Measurements from ENCODE around the gene ZBTB7C. TPM values are rescaled to one million over a fixed set of nuclear protein-coding genes. Genes with fewer than 3 reads are reported as not detected.

ZBTB7C gene
- total RNA-seq, 4 donors from 2014 or later: 38.2 to 92.3 (median 52.4) TPM

- 78 to 87% methylated on average over 1 to 3 of the region's 17 CpGs for WGBS, 2 donors
- no peak overlapping the region for H3K4me3 ChIP-seq
- no peaks in the 10 kb centered on the region for H3K27me3 ChIP-seq
- peaks cover 10 to 83% (median 16%) of the 10 kb centered on the region in 3 donors for H3K36me3 ChIP-seq
- intact Hi-C loops (cut with DNase I): loop anchor here (10.0 kb wide), 2 partner anchors 305 to 405 kb away; no protein-coding TSS in a partner anchor
- H3K27ac ChIP-seq: no peak overlapping the region
- no peak for TF ChIP-seq CTCF (IDR thresholded peaks at IDR 0.05)
- H3K4me1 ChIP-seq: peaks cover 11 to 51% (median 20%) of the 10 kb centered on the region in 3 donors
- H3K9me3 ChIP-seq: no peaks in the 10 kb centered on the region
- no peak for DNase-seq
Observed at GRCh38 chr18:48039769-48040215, 369.4 kb downstream of the ZBTB7C start.

- DNase-seq: no peak
- no peaks in the 10 kb centered on the region for H3K27me3 ChIP-seq
- H3K36me3 ChIP-seq: peaks cover 10 to 82% (median 16%) of the 10 kb centered on the region in 3 donors
- H3K4me3 ChIP-seq: no peak overlapping the region
- 80 to 90% methylated on average over 3 to 4 of the region's 6 CpGs for whole genome bisulfite sequencing, 2 donors
- H3K4me1 ChIP-seq: peaks cover 11 to 63% (median 20%) of the 10 kb centered on the region in 3 donors
- H3K27ac ChIP-seq: peak overlapping the region in 2 of 4 donors; percentile 26 to 44
- intact Hi-C loops (cut with DNase I): loop anchor here (10.0 kb wide), 2 partner anchors 306 to 406 kb away; no protein-coding TSS in a partner anchor
- TF ChIP-seq CTCF (IDR thresholded peaks at IDR 0.05) (no peak), POLR2A (IDR thresholded peaks at IDR 0.05) (no peak)
- H3K9me3 ChIP-seq: no peaks in the 10 kb centered on the region
Observed at GRCh38 chr18:48038636-48039035, 370.5 kb downstream of the ZBTB7C start.

- H3K27ac ChIP-seq: peak overlapping the region in 3 of 4 donors; percentile 44 to 63 (median 62)
- DNase-seq: no peak
- intact Hi-C loops (cut with DNase I): loop anchor here (10.0 kb wide), 2 partner anchors 307 to 407 kb away; no protein-coding TSS in a partner anchor
- WGBS, 2 donors: 68 to 85% methylated on average over 3 to 7 of the region's 16 CpGs
- H3K9me3 ChIP-seq: no peaks in the 10 kb centered on the region
- no peaks in the 10 kb centered on the region for H3K27me3 ChIP-seq
- peaks cover 13 to 72% (median 20%) of the 10 kb centered on the region in 3 donors for H3K4me1 ChIP-seq
- H3K36me3 ChIP-seq: peaks cover 10 to 74% (median 16%) of the 10 kb centered on the region in 3 donors
- H3K4me3 ChIP-seq: no peak overlapping the region
- TF ChIP-seq CTCF (IDR thresholded peaks at IDR 0.05) (peak in 5 of 6 experiments; percentile 20 to 56 (median 31)), POLR2A (IDR thresholded peaks at IDR 0.05) (no peak)
Observed at GRCh38 chr18:48037481-48038271, 371.5 kb downstream of the ZBTB7C start.

- 76 to 81% methylated on average over 9 to 14 of the region's 14 CpGs for WGBS, 2 donors
- peaks cover 10 to 73% (median 16%) of the 10 kb centered on the region in 3 donors for H3K36me3 ChIP-seq
- H3K9me3 ChIP-seq: no peaks in the 10 kb centered on the region
- H3K4me1 ChIP-seq: peaks cover 13 to 78% (median 20%) of the 10 kb centered on the region in 3 donors
- TF ChIP-seq CTCF (IDR thresholded peaks at IDR 0.05) (no peak), POLR2A (IDR thresholded peaks at IDR 0.05) (no peak)
- DNase-seq: no peak
- intact Hi-C loops (cut with DNase I): loop anchor here (10.0 kb wide), 2 partner anchors 308 to 408 kb away; no protein-coding TSS in a partner anchor
- no peak overlapping the region for H3K4me3 ChIP-seq
- H3K27me3 ChIP-seq: no peaks in the 10 kb centered on the region
- H3K27ac ChIP-seq: peak overlapping the region in 3 of 4 donors; percentile 44 to 63 (median 62)
Observed at GRCh38 chr18:48036641-48037421, 372.4 kb downstream of the ZBTB7C start.

All from esophagus squamous epithelium (tissue), 5 donors.